T-cell (primary cell): ENCODE data around the gene CRYBB1. TPM values are rescaled to one million over a fixed set of nuclear protein-coding genes. Genes with fewer than 3 reads are reported as not detected.

ENCODE experiments used
- ATAC-seq, 4 experiments: fragments of 200-7000 bp in 3 of 4; fragments of 150-1000 bp in 1 of 4; cut with Tn5 transposase; replicated peaks in 1 of 4; 1 replicate in 3 of 4; 2 replicates in 1 of 4; pipeline ENCODE4 v1.10.0; 2021; ENCODE audit warnings: moderate library complexity in 3 of 4, mild to moderate bottlenecking in 2 of 4, moderate number of reproducible peaks in 1 of 4
- CTCF ChIA-PET, 2 donors: fragments of 300-600 bp; sonication (Branson Sonifier 250); formaldehyde crosslinking; loops; one replicate each; lab custom pipeline; 2022; ENCODE audit warnings: antibody characterized with exemption in 2 of 2; lab: Charles Lee
- POLR2A ChIA-PET, 2 donors: fragments of 300-600 bp; sonication (Branson Sonifier 250); formaldehyde crosslinking; loops; one replicate each; lab custom pipeline; 2022; ENCODE audit warnings: antibody characterized with exemption in 2 of 2; lab: Charles Lee
- DNase-seq, 35 experiments: peaks; one replicate each; pipeline versions ENCODE4 v3.0.0 to v3.0.0-alpha.2; 2013 to 2023
- H3K27ac ChIP-seq: one replicate; pipeline ENCODE4 v1.5.1; 2013; ENCODE audit warnings: low read length
- H3K27me3 ChIP-seq, 2 experiments: replicated peaks in 1 of 2; 1 replicate in 1 of 2; 2 replicates in 1 of 2; pipeline versions ENCODE4 v1.6.1 to v1.7.0; 2013; ENCODE audit warnings: low read length in 1 of 2, mixed read lengths in 1 of 2; ENCODE audit not compliant: control insufficient read depth in 2 of 2, insufficient read depth in 2 of 2; ENCODE audit errors: extremely low read depth in 1 of 2
- H3K36me3 ChIP-seq, 2 donors: 1 replicate in 1 of 2; 2 replicates in 1 of 2; pipeline versions ENCODE4 v1.6.1 to v1.7.0; 2013; ENCODE audit warnings: low read length in 1 of 2; ENCODE audit not compliant: control insufficient read depth in 2 of 2, insufficient read depth in 1 of 2; ENCODE audit errors: extremely low read depth in 1 of 2
- H3K4me1 ChIP-seq, 2 experiments: 1 replicate in 1 of 2; 2 replicates in 1 of 2; pipeline versions ENCODE4 v1.6.1 to v1.7.0; 2013; ENCODE audit warnings: low read length in 2 of 2, mixed read lengths in 1 of 2; ENCODE audit not compliant: insufficient read depth in 2 of 2, control insufficient read depth in 1 of 2; ENCODE audit errors: extremely low read depth in 1 of 2
- H3K4me3 ChIP-seq, 2 donors: 1 replicate in 1 of 2; 2 replicates in 1 of 2; pipeline versions ENCODE4 v1.5.1 to v1.7.0; 2013; ENCODE audit warnings: mild to moderate bottlenecking in 2 of 2, low read length in 1 of 2, moderate library complexity in 1 of 2; ENCODE audit not compliant: control insufficient read depth in 1 of 2; ENCODE audit errors: extremely low read depth in 1 of 2
- H3K9me3 ChIP-seq: 2 replicates; pipeline ENCODE4 v1.7.0; 2013
- H3K27ac Mint-ChIP-seq, 2 donors: one replicate each; pipeline ENCODE4 v1.8.0; 2020 to 2021; ENCODE audit warnings: mild to moderate bottlenecking in 2 of 2, mixed read lengths in 2 of 2
- H3K27me3 Mint-ChIP-seq, 2 donors: one replicate each; pipeline ENCODE4 v1.8.0; 2021 to 2022; ENCODE audit warnings: mixed read lengths in 2 of 2
- H3K36me3 Mint-ChIP-seq: one replicate; pipeline ENCODE4 v1.8.0; 2021; ENCODE audit warnings: mixed read lengths
- H3K4me1 Mint-ChIP-seq, 3 donors: one replicate each; pipeline ENCODE4 v1.8.0; 2020 to 2022; ENCODE audit warnings: mixed read lengths in 3 of 3, mild to moderate bottlenecking in 1 of 3
- H3K4me3 Mint-ChIP-seq, 3 donors: one replicate each; pipeline ENCODE4 v1.8.0; 2020 to 2022; ENCODE audit warnings: mild to moderate bottlenecking in 3 of 3, mixed read lengths in 3 of 3, moderate library complexity in 3 of 3
- H3K9me3 Mint-ChIP-seq, 3 donors: one replicate each; pipeline ENCODE4 v1.8.0; 2020 to 2022; ENCODE audit warnings: mixed read lengths in 3 of 3
- WGBS: methylation state at CpG from one replicate; pipeline ENCODE4 v1.1.5; 2013; ENCODE audit warnings: missing lambda C conversion rate; ENCODE audit not compliant: insufficient coverage; 5-methylcytosine and 5-hydroxymethylcytosine counted together
- total RNA-seq, 35 experiments: library from RNA in 6 of 35; stranded (reverse) in 6 of 35; fragments of 120-200 nt in 1 of 35; gene quantifications; one replicate each; pipeline versions ENCODE4 v1.2.1 to v1.2.4 and lab custom pipeline; 2013 to 2026

The CRYBB1 gene
- total RNA-seq, 5 donors from 2014 or later (not counting 1 experiment from before 2014, with no cell fraction given): not detected

GRCh38 chr22:26620197-26620596 is 2.4 kb upstream of the CRYBB1 start:
- ChIA-PET POLR2A (no interaction called here), CTCF (interaction anchor here in 1 of 2 donors (0.7 kb wide), 1 partner anchor 964 kb away, joined by 5 read pairs; no protein-coding TSS in a partner anchor)
- Histone ChIP-seq H3K4me3 (no peak overlapping the region), H3K4me1 (peaks cover 0 to 13% of the 10 kb centered on the region in 2 experiments), H3K27ac (no peak overlapping the region), H3K9me3 (no peaks in the 10 kb centered on the region), H3K36me3 (peaks cover 0 to 5% of the 10 kb centered on the region in 2 donors), H3K27me3 (peaks cover 0 to 3% of the 10 kb centered on the region in 2 experiments)
- WGBS: no CpG with 5 or more reads among the region's 2 CpGs
- Mint-ChIP-seq H3K27ac (no peak overlapping the region), H3K9me3 (peaks cover 0 to 4% (median 0%) of the 10 kb centered on the region in 3 donors), H3K36me3 (no peaks in the 10 kb centered on the region), H3K4me3 (no peak overlapping the region), H3K4me1 (peaks cover 0 to 19% (median 9%) of the 10 kb centered on the region in 3 donors), H3K27me3 (no peaks in the 10 kb centered on the region)
- no peak for ATAC-seq
- no peak for DNase-seq

GRCh38 chr22:26619510-26619909 is 1.7 kb upstream of the CRYBB1 start:
- Mint-ChIP-seq H3K4me3 (no peak overlapping the region), H3K4me1 (peaks cover 0 to 19% (median 11%) of the 10 kb centered on the region in 3 donors), H3K36me3 (no peaks in the 10 kb centered on the region), H3K27me3 (no peaks in the 10 kb centered on the region), H3K9me3 (peaks cover 0 to 4% (median 0%) of the 10 kb centered on the region in 3 donors), H3K27ac (no peak overlapping the region)
- CTCF ChIA-PET: no interaction called here
- Histone ChIP-seq H3K4me3 (no peak overlapping the region), H3K4me1 (peaks cover 0 to 16% of the 10 kb centered on the region in 2 experiments), H3K27me3 (peaks cover 0 to 5% of the 10 kb centered on the region in 2 experiments), H3K9me3 (no peaks in the 10 kb centered on the region), H3K36me3 (peaks cover 0 to 5% of the 10 kb centered on the region in 2 donors), H3K27ac (no peak overlapping the region)
- POLR2A ChIA-PET: no interaction called here
- WGBS: 80% methylated on average over 3 of the region's 6 CpGs
- ATAC-seq: no peak
- DNase-seq: no peak

GRCh38 chr22:26618455-26618854 is 628 bp upstream of the CRYBB1 start:
- CTCF ChIA-PET: no interaction called here

DNA sequence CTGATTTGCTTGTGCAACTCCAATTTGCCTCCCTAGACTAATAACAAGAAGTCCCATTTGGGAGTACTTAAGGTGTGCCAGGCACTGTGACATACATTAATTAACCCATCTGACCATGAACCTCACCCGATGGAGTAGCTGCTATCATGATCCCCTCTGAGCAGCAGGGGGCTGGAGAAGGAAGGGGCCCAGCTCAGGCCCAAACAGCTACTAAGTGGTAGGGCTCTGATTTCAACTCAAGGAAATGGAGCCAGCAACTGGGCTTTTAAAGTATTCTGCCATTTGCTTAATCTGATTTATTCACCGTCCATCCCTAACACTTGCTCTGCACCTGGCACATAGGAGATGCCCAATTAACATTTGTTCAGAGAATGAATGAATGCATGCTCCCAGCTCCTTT is 1.2 kb downstream of the CRYBB1 start:
- ATAC-seq (no peak), DNase-seq (no peak)
- Histone ChIP-seq H3K36me3 (peaks cover 0 to 2% of the 10 kb centered on the region in 2 donors), H3K9me3 (no peaks in the 10 kb centered on the region), H3K27me3 (peaks cover 0 to 6% of the 10 kb centered on the region in 2 experiments), H3K27ac (no peak overlapping the region), H3K4me1 (peaks cover 0 to 16% of the 10 kb centered on the region in 2 experiments), H3K4me3 (no peak overlapping the region)
- ChIA-PET CTCF (no interaction called here), POLR2A (no interaction called here)
- H3K4me1 Mint-ChIP-seq: peaks cover 0 to 19% (median 14%) of the 10 kb centered on the region in 3 donors
- no peak overlapping the region for H3K4me3 Mint-ChIP-seq
- H3K9me3 Mint-ChIP-seq: no peaks in the 10 kb centered on the region
- H3K27ac Mint-ChIP-seq: no peak overlapping the region
- peaks cover 2 to 5% of the 10 kb centered on the region in 2 donors for H3K27me3 Mint-ChIP-seq
- WGBS: no CpG with 5 or more reads among the region's 2 CpGs
- no peaks in the 10 kb centered on the region for H3K36me3 Mint-ChIP-seq

More at GRCh38 chr22:26618455-26618854, 628 bp upstream of the CRYBB1 start:
- Histone ChIP-seq H3K27me3 (peaks cover 0 to 5% of the 10 kb centered on the region in 2 experiments), H3K36me3 (peaks cover 0 to 5% of the 10 kb centered on the region in 2 donors), H3K9me3 (no peaks in the 10 kb centered on the region), H3K4me1 (peaks cover 0 to 16% of the 10 kb centered on the region in 2 experiments), H3K27ac (no peak overlapping the region), H3K4me3 (no peak overlapping the region)
- Mint-ChIP-seq H3K27me3 (peaks cover 0 to 2% of the 10 kb centered on the region in 2 donors), H3K4me3 (no peak overlapping the region), H3K9me3 (no peaks in the 10 kb centered on the region), H3K4me1 (peaks cover 0 to 19% (median 11%) of the 10 kb centered on the region in 3 donors), H3K27ac (no peak overlapping the region), H3K36me3 (no peaks in the 10 kb centered on the region)
- WGBS: 76% methylated on average over 3 of the region's 8 CpGs
- POLR2A ChIA-PET: no interaction called here
- no peak for ATAC-seq
- DNase-seq: no peak

- POLR2A ChIA-PET: no interaction called here
- no peak overlapping the region for H3K27ac Mint-ChIP-seq
- peaks cover under 1 to 19% (median 17%) of the 10 kb centered on the region in 3 donors for H3K4me1 Mint-ChIP-seq
These were observed 1.9 kb downstream of the CRYBB1 start for GRCh38 chr22:26615830-26616435.

GRCh38 chr22:26615149-26615548 is 2.7 kb downstream of the CRYBB1 start:
- Mint-ChIP-seq H3K27ac (no peak overlapping the region), H3K4me1 (peaks cover 9 to 24% (median 22%) of the 10 kb centered on the region in 3 donors), H3K4me3 (no peak overlapping the region), H3K27me3 (peaks cover 2 to 5% of the 10 kb centered on the region in 2 donors), H3K9me3 (no peaks in the 10 kb centered on the region), H3K36me3 (no peaks in the 10 kb centered on the region)
- peak in 1 of 35 experiments; percentile 8 for DNase-seq
- Histone ChIP-seq H3K4me3 (no peak overlapping the region), H3K36me3 (no peaks in the 10 kb centered on the region), H3K9me3 (no peaks in the 10 kb centered on the region), H3K27me3 (peaks cover 0 to 6% of the 10 kb centered on the region in 2 experiments), H3K4me1 (peaks cover 0 to 28% of the 10 kb centered on the region in 2 experiments), H3K27ac (no peak overlapping the region)
- CTCF ChIA-PET: no interaction called here
- POLR2A ChIA-PET: no interaction called here
- ATAC-seq: no peak
- WGBS: 50% methylated on average over 2 of the region's 5 CpGs

More at GRCh38 chr22:26615830-26616435, 1.9 kb downstream of the CRYBB1 start:
- H3K27ac ChIP-seq: no peak overlapping the region
- peaks cover 2 to 5% of the 10 kb centered on the region in 2 donors for H3K27me3 Mint-ChIP-seq
- no peak for ATAC-seq
- H3K27me3 ChIP-seq: peaks cover 0 to 6% of the 10 kb centered on the region in 2 experiments
- no peak for DNase-seq
- peaks cover 0 to 20% of the 10 kb centered on the region in 2 experiments for H3K4me1 ChIP-seq
- H3K9me3 ChIP-seq: no peaks in the 10 kb centered on the region
- 93% methylated on average over 11 of the region's 11 CpGs for WGBS
- H3K36me3 ChIP-seq: no peaks in the 10 kb centered on the region
- CTCF ChIA-PET: no interaction called here
- no peak overlapping the region for H3K4me3 Mint-ChIP-seq
- no peak overlapping the region for H3K4me3 ChIP-seq
- H3K36me3 Mint-ChIP-seq: no peaks in the 10 kb centered on the region
- no peaks in the 10 kb centered on the region for H3K9me3 Mint-ChIP-seq
